Bronchial epithelial cell (primary cell): Measurements from ENCODE around the gene METAP1D. TPM values are rescaled to one million over a fixed set of nuclear protein-coding genes. Genes with fewer than 3 reads are reported as not detected.

Experiments used
- DNase-seq: peaks from one replicate; pipeline ENCODE4 v3.0.0-alpha.2; 2010; ENCODE audit warnings: low read depth
- FAIRE-seq: peaks from 2 replicates; lab custom pipeline; 2011; peaks lifted over from hg19 to GRCh38; lab: Jason Lieb, UNC
- H3K27me3 ChIP-seq: 2 replicates; pipeline ENCODE4 v1.5.1; 2011; ENCODE audit warnings: low read length; ENCODE audit not compliant: control insufficient read depth, insufficient read depth
- H3K36me3 ChIP-seq: 2 replicates; pipeline ENCODE4 v1.5.1; 2011; ENCODE audit warnings: low read length; ENCODE audit not compliant: control insufficient read depth, insufficient read depth
- H3K4me3 ChIP-seq: 2 replicates; pipeline ENCODE4 v1.5.1; 2011; ENCODE audit warnings: mild to moderate bottlenecking, low read depth, low read length, control low read depth
- total RNA-seq: library from RNA; depleted of rRNA; stranded (reverse); fragments of >200 nt; gene quantifications from 2 replicates; pipeline ENCODE4 v1.2.1, GENCODE V29; 2014
- TF ChIP-seq, protein P1 (sequence below): IDR thresholded peaks from 2 replicates; pipeline ENCODE4 v1.5.1; 2011; ENCODE audit warnings: mild to moderate bottlenecking, moderate library complexity, low read length, control low read depth, inconsistent platforms; ENCODE audit not compliant: insufficient read depth, severe bottlenecking

Gene METAP1D
- total RNA-seq, 1 donor from 2014 or later, result 2.6 TPM

- DNase-seq, result no peak
- FAIRE-seq, result no peak
- Histone ChIP-seq H3K36me3 (no peaks in the 10 kb centered on the region), H3K4me3 (no peak overlapping the region), H3K27me3 (peaks cover 47% of the 10 kb centered on the region)
- TF ChIP-seq, protein P1, sequence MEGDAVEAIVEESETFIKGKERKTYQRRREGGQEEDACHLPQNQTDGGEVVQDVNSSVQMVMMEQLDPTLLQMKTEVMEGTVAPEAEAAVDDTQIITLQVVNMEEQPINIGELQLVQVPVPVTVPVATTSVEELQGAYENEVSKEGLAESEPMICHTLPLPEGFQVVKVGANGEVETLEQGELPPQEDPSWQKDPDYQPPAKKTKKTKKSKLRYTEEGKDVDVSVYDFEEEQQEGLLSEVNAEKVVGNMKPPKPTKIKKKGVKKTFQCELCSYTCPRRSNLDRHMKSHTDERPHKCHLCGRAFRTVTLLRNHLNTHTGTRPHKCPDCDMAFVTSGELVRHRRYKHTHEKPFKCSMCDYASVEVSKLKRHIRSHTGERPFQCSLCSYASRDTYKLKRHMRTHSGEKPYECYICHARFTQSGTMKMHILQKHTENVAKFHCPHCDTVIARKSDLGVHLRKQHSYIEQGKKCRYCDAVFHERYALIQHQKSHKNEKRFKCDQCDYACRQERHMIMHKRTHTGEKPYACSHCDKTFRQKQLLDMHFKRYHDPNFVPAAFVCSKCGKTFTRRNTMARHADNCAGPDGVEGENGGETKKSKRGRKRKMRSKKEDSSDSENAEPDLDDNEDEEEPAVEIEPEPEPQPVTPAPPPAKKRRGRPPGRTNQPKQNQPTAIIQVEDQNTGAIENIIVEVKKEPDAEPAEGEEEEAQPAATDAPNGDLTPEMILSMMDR, result no peak
These were observed 81.0 kb downstream of the METAP1D start for GRCh38 chr2:172080641-172081220.

DNA sequence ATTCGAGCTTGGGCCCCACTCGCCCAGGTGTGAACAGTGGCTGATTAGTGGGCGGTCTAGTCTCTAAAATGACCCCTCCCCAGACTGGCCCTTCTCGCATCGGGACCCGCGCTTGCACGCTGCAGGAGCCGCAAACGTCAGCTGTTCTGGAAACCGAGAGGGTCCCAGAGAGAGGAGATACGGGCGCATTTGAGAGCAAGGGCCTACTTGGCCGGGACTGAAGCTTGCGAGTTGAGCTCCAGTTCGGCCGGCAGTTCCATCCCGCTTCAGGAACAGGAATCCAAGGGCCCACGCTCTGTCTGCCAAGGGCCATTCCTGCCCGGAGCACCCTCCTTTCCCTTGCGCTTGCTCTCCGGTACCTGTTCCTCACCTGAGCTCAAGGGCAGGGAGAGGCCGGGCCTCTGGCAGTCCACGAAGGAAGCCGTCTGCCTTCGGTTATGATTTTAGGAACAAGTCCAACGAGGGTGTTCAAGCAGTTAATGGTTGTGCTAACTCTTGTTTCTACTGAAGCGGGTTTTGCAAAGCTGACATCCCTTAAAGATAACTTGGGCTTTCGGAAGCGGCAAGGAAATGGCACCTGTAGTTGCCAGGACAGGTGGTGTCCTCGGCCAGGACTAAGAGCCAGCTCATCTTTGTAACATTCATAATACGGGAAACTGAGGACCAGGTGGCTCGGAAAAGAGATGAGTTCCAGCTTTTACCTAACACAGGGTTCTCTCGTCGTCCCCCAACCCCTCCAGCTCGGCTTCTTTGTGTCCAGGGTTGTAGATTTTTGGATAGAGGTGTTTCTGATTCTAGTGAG is 81.7 kb downstream of the METAP1D start:
- Histone ChIP-seq H3K27me3 (peaks cover 53% of the 10 kb centered on the region), H3K36me3 (no peaks in the 10 kb centered on the region), H3K4me3 (no peak overlapping the region)
- TF ChIP-seq, protein P1, result no peak
- FAIRE-seq (no peak), DNase-seq (no peak)

DNA sequence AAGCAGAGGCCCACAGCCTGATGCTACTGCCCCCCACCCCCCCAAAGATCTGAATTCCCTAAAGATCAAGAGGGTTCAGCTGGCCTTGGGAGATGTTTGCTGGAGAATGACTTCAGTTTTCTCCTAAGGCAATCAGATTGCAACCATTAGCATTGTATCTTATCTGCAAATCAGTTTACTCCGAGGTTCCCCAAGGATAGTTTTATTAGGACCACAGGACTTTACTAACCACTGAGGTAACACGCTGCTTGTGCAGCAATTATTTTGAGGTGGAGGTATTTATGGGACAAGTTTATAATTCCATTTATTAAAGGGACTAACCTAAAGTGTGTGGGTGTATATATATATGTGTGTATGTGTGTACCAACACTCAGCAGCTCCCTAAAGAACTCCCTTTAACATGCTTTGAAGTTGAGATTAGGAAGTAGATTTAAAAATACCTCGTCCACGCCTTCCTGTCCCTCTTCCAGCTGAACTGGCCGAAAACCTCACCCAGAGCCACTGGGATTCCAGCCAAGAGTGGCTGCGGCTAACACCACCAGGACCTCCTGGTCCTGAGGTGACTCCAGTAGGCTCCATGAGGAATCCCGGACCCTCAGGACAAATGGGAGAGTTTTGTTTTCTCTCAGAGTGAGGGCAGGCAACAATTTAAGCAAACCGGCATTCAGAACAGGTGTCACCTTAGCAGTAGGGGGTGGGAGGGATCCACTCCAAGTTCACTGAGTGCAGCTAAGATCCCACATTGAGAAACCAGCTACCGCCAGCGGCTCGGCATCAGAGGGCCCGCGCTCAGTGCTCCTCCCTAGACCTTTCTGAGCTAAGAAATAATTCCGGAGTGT is 82.6 kb downstream of the METAP1D start:
- DNase-seq, result no peak
- FAIRE-seq, result no peak
- Histone ChIP-seq H3K36me3 (no peaks in the 10 kb centered on the region), H3K27me3 (peaks cover 61% of the 10 kb centered on the region), H3K4me3 (no peak overlapping the region)
- TF ChIP-seq, protein P1, result no peak

DNA sequence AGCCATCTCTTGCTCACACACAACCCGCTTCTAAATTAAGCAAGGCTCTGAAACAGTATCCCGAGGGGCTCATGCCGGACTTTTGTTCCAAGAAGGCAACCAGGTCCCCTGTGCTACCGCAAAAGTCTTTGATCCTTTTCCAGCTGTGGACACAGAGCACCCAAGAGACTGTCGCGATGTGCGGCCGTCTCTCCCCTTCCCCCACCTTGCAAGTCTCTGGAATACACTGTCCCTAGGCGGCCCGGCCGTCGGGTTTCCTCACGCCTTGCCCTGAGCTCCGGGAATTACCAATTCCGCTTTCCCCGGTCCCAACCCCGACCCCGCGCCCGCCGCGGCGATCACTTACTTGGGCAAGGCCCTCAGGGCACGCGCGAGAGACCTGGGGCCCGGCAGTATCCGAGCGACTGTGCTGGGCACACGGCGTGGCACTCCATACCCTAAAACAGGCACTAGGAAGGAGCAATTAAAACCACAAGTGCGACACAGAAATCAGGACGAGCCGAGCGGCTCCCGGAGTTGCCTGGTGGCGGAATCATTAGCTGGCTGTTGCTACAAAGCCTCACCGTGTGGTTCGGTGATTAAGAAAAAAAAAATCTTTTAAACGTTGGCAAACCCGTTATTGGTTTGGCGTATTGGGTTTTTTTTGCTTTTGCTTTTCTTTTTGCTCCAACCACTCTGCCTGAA is 83.3 kb downstream of the METAP1D start:
- H3K36me3 ChIP-seq, result no peaks in the 10 kb centered on the region
- peaks cover 69% of the 10 kb centered on the region for H3K27me3 ChIP-seq
- FAIRE-seq (no peak), DNase-seq (no peak)
- TF ChIP-seq, protein P1, result no peak
- H3K4me3 ChIP-seq, result no peak overlapping the region

DNA sequence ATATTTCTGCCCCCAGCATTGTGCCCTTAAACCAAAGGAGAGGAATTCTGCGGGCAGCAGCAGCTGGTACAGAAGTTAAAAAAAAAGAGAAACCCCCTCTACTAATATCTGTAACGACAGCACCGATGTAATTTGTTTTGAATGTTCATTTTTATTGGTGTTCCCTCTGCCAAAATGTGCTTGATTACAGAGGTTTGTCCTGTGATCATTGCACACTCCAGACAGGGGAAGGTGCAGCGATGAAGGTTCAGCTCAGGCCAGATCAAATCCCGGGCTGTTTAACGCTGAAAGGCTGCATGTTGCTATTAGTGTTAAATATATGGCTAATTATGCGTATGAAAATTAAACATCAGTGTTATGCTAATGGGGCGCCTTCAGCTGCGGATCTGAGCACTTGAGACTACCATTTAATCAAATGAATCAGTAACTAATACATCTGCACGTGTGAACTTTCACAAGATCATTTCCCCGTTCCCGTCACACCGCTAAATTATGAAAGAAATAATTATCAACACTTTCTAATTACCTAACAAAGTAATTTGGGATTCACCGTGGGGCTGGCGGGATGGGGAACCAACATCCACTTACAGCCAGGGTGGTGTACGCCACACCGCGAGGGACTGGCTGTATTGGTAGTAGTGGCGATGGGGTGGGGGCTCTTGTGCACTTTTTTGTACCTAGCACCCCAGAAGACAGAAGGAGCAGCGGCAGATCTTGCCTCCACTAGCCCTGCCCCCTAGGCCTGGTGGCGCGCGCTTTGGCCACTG is 84.1 kb downstream of the METAP1D start:
- DNase-seq (no peak), FAIRE-seq (no peak)
- H3K27me3 ChIP-seq, result peaks cover 76% of the 10 kb centered on the region
- TF ChIP-seq, protein P1, result no peak
- no peaks in the 10 kb centered on the region for H3K36me3 ChIP-seq
- H3K4me3 ChIP-seq, result no peak overlapping the region
